Activated CD8-positive, alpha-beta memory T cell treated with anti-CD3 and anti-CD28 coated beads, Interleukin-2, amount 50 U/mL, for 48 hours (primary cell): ENCODE measurements around the gene TRERF1.
"Not testable (repeated sequence)": the region's sequence is repeated elsewhere in the genome, so short reads cannot be mapped to it uniquely, and the experiment has no call there.

Experiments
- DNase-seq: peaks from one replicate; pipeline ENCODE4 v3.0.0-alpha.2; 2020

Gene TRERF1

GRCh38 chr6:42332916-42333315 lies 118.8 kb downstream of the TRERF1 start:
- no peak for DNase-seq

DNA sequence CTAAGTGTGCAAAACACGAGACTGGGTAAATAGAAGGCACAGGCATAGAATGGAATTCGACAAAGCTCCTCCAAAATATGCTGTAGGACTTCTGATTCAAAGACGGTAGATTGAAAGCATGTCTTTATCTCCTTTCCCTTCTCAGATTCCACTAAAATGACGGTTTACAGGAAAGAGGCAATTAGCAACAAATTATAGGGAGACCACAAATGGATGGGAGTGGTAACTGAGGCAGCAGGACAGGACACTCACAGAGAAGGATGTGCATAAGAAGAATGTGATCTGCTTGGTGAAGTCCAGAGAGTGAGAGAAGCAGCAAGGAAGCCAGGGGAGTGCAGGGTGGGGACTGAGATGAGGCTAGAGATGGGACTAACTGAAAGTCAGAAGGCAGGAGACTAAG lies 120.7 kb downstream of the TRERF1 start:
- no peak for DNase-seq

- DNase-seq, result no peak
These were observed 125.5 kb downstream of the TRERF1 start for GRCh38 chr6:42326248-42326647.

DNA sequence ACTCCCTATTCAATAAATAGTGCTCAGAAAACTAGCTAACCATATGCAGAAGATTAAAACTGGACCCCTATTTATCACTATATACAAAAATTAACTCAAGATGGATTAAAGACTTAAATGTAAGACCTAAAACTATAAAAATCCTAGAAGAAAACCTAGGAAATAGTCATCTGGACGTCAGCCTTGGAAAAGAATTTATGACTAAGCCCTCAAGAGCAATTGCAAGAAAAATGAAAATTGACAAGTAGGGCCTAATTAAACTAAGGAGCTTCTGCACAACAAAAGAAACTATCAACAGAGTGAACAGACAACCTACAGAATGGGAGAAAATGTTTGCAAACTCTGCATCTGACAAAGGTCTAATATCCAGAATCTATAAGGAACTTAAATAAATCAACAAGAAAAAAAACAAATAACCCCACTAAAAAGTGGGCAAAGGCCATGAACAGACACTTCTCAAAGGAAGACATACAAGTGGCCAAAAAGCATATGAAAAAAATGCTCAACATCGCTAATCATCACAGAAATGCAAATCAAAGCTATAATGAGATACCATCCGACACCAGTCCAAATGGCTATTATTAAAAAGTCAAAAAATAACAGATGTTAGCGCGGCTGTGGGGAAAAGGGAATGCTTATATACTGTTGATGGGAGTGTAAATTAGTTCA lies 126.9 kb downstream of the TRERF1 start:
- not testable (repeated sequence) for DNase-seq

DNA sequence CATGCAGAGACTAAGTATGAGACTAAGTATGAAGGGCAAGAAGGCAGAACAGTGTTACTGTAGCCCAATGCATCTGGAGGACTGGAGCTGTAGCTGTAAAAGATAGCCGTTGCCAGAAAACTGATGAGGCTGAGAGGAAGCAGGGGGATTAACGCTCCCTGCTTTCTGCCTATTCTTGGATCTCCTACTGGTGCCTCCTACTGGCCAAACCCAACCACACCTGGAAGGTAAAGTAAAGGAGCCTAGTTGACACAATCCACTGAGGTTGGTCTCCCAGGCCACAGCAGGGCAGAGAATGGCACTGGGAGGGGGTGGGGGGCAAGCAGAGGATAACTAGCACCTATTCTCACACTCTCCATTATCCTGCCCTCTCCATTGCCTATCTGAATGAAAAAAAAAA lies 129.1 kb downstream of the TRERF1 start:
- DNase-seq, result no peak

- DNase-seq, result no peak
These were observed 129.8 kb downstream of the TRERF1 start for GRCh38 chr6:42321976-42322375.

- DNase-seq, result no peak
These were observed 131.0 kb downstream of the TRERF1 start for GRCh38 chr6:42320762-42321161.

- DNase-seq, result no peak
These were observed 133.2 kb downstream of the TRERF1 start for GRCh38 chr6:42318480-42318879.

DNA sequence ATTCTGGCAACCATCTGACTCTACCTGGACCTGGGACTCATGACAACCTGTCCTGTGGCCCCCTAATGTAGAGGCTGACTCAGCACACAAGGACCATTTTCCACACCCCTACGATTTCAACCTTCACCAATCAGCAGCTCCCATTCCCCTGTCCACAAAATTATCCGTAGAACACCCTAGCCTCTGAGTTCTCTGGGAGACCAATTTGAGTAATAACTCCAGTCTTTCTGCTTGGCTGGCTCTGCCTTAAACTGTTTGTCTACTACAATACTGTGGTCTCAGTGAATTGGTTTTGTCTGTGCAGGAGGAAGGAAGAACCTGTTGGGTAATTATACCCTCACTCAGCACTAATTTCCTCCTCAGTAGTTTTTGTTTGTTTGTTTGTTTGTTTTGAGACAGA lies 134.7 kb downstream of the TRERF1 start:
- DNase-seq, result no peak

DNA sequence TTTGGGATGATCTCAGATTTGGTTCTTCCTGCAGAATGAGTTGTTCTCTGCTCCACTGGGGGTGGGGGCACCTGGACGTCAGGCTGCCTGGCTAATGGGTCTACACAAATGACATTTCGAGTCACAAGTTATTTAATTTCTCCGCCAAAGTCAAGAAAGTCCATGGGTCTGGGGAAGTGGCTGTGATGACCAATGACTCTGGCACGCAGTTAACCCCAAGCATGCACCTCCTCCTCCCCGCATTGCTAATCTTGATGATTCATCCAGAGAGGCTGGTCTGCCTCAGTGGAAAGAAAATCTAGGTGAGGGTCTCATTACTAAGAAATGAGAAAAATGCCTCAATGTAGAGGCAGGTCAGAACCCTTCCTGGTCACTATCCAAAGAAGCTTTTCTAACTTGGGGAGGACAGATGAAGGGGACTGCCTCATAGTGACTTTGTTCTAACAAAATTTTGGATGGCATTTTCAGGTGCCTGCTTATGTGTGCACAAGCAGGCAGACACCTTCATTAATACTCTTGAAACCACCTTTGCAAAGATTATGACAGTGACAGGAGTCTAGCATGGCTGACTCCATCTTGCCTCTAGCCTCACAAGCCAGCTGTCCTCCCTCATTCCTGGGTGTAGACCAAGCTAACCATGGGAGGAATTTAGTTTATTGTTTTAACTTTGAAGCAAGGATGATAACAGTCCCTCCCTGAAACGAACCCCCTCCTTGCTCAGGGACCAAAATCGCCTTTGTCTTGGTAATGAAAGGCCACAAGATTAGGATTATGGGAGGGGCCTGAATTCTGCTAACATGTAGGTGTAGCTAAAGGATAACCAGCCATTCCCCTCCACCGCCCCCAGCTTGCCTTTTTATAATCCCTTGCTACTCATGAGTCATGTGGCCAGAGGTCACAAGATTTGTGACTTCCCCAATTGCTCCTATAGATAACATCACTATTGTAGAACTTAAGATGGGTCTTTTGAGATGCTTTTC lies 135.4 kb downstream of the TRERF1 start:
- peak; percentile 58 for DNase-seq

GRCh38 chr6:42315259-42315990 lies 136.3 kb downstream of the TRERF1 start:
- no peak for DNase-seq

DNA sequence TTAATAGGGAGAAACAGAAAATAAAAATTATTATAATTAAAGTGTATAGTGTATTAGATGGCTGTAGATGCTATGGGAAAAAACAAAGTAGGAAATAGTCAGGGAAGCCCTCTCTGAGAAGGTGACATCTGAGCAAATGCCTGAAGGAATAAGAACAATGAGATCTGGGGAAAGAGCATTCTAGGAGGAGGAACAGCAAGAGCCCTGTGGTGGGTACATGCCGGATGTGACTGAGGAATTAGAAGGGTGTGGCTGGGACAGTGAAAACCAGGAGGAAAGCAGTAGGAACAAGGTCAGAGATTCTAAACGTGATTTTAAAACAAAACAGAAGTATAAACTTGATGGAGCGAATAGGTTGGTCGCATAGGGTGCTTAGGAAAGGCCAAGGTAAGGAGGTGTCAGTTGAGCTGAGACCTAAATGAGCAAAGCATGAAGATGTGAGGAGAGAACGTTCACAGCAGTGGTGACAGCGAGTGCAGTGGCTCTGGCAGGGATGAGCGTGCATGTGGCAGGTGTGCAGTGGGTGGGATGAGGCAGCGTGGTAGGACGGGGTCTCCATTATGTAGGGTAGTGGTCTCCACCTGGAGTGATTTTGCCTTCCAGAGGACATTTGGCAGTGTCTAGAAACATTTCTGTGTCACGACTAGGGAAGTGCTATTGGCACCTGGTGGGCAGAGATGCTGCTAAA lies 137.0 kb downstream of the TRERF1 start:
- no peak for DNase-seq

DNA sequence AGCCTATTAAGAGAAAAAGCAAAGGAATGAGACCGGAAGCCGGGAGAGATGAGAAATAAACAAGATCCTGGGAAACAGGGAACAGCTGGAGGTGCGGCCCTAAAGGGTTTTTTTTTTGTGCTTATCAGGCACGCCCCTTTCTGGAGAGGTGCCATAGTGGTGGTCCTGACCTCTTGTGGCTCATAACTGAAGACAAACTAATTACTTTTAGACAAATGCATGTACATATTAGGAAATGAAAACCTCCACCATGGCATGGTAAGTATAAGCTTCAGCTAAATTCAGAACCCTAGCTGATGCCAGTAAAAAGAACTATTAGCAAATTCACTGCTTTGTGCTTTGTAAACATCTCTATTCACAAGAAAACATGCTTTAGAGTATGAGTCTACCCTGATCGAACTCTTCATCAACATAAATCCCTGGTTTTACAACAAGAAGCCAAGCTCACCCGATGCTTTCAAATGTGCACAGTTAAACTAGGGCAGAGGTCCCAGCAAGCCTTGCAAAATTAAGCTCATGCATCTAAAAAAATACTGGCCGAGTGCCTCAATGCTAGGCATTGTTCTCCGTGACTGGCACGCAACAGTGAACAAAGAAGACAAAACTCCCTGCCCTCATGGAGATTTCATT lies 137.7 kb downstream of the TRERF1 start:
- DNase-seq, result no peak

- DNase-seq, result no peak
These were observed 138.7 kb downstream of the TRERF1 start for GRCh38 chr6:42313038-42313437.

- no peak for DNase-seq
These were observed 144.6 kb downstream of the TRERF1 start for GRCh38 chr6:42307141-42307470.

GRCh38 chr6:42306439-42307140 lies 145.1 kb downstream of the TRERF1 start:
- no peak for DNase-seq

DNA sequence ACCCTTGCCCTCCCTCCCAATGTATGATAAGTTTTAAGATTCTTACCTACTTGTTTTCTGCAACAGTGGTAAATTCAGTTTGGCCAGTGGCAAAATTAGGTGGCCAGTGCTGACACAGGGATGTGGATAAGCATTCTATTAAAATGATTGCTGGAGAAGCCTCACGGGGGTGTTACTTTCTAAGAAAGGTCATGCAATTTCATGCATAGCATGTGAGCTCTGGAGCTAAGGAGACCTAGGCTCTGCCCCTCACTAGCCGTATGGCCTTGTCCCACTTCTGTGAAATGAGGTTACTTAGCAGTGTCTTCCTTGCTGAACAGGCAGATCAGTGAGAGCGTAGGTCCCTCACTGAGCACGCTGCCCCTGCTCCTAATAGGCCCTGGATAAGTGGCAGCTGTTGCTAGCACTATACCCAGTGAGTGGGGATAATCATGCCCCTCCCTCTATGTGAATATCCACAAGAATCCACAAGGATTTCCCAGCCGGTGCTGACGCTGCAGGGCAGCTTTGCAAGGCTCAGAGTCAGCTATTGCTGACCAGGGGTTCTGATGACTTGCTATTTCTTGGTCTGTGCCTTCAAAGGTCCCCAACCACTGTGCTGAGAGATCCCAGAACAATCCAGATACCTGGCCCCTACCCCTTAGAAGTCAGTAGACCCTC lies 147.5 kb downstream of the TRERF1 start:
- DNase-seq, result no peak

- no peak for DNase-seq
These were observed 149.3 kb downstream of the TRERF1 start for GRCh38 chr6:42302411-42302810.

- no peak for DNase-seq
These were observed 149.7 kb downstream of the TRERF1 start for GRCh38 chr6:42301986-42302385.

DNA sequence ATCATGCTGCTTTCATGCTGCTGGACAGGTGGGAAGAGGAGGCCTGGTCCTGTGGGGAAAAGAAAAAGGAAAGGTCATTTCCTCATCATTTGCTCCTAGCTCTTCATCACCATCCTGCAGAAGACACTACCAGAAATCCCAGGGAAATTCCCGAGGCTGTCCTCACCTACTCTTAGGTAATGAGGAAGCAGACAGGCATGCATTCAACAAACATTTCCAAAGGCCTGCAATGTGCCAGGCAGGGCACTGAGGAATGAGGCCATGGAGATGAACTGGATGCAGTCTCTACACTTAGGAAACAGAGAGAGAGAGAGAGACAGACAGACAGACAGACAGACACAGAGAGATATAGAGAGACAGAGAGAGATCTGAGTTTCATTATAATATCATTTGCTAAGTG lies 151.0 kb downstream of the TRERF1 start:
- no peak for DNase-seq

DNA sequence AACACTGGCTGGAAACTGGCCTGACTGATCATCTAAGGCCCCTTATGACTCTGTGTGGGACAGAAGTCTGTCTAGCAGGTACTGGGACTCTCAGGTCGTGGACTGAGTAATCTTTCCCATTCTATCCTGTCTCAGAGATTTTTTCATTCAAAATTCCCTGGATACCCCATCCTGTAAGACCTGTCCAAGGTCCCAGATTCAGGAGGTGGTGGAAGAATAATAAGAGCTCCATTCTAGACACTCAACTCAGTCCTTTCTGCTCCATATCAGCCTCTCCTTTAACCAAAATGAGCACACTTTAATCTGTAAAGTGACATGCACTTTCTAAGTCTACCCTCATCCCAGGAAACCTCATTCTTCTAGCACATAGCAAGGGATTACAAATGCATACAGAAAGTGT lies 151.5 kb downstream of the TRERF1 start:
- no peak for DNase-seq
